ENCODE data around the gene C6orf120.

C6orf120 gene
- 55.5 reads per million, percentile 70 among the genes with 10 or more reads in this experiment for total RNA-seq

GRCh38 chr6:169701954-169702839 lies at the start of gene C6orf120, which contains the start of gene WDR27:
Gene C6orf120 (plus strand): TSS chr6:169702126. CDS start chr6:169702460, 334 bp downstream.
Gene WDR27 (minus strand): TSS chr6:169702029. CDS start chr6:169689005, 13,024 bp downstream.
- peak; percentile 96 for DNase-seq

GRCh38 chr6:169652896-169653295 lies 49.0 kb upstream of the C6orf120 start:
- DNase-seq: no peak

- DNase-seq: no peak
Observed at GRCh38 chr6:169653691-169654090, 48.2 kb upstream of the C6orf120 start.

GRCh38 chr6:169654598-169655391 lies 47.1 kb upstream of the C6orf120 start:
- peak; percentile 55 for DNase-seq

GRCh38 chr6:169656546-169657283 lies 45.2 kb upstream of the C6orf120 start:
- DNase-seq: no peak

GRCh38 chr6:169657284-169657610 lies 44.7 kb upstream of the C6orf120 start:
- DNase-seq: no peak

- no peak for DNase-seq
Observed at GRCh38 chr6:169659820-169660610, 41.9 kb upstream of the C6orf120 start.

- no peak for DNase-seq
Observed at GRCh38 chr6:169660751-169661390, 41.1 kb upstream of the C6orf120 start.

GRCh38 chr6:169661391-169661756 lies 40.6 kb upstream of the C6orf120 start:
- DNase-seq: no peak

GRCh38 chr6:169663468-169663867 lies 38.5 kb upstream of the C6orf120 start:
- DNase-seq: no peak

- DNase-seq: no peak
Observed at GRCh38 chr6:169664227-169664626, 37.7 kb upstream of the C6orf120 start.

GRCh38 chr6:169665289-169665688 lies 36.6 kb upstream of the C6orf120 start:
- DNase-seq: no peak

GRCh38 chr6:169666441-169666840 lies 35.5 kb upstream of the C6orf120 start:
- no peak for DNase-seq

- DNase-seq: no peak
Observed at GRCh38 chr6:169667716-169668115, 34.2 kb upstream of the C6orf120 start.

- no peak for DNase-seq
Observed at GRCh38 chr6:169668203-169668847, 33.6 kb upstream of the C6orf120 start.

GRCh38 chr6:169669147-169669546 lies 32.8 kb upstream of the C6orf120 start:
- no peak for DNase-seq

GRCh38 chr6:169669889-169670288 lies 32.0 kb upstream of the C6orf120 start:
- DNase-seq: no peak

- no peak for DNase-seq
Observed at GRCh38 chr6:169671563-169671962, 30.4 kb upstream of the C6orf120 start.

GRCh38 chr6:169675011-169675410 lies 26.9 kb upstream of the C6orf120 start:
- DNase-seq: no peak

GRCh38 chr6:169677096-169677495 lies 24.8 kb upstream of the C6orf120 start:
- DNase-seq: no peak

GRCh38 chr6:169678342-169678741 lies 23.6 kb upstream of the C6orf120 start:
- no peak for DNase-seq

All from effector CD4-positive, alpha-beta T cell (primary cell).